Measurements from ENCODE around the gene SLC24A4.

The SLC24A4 gene

DNA sequence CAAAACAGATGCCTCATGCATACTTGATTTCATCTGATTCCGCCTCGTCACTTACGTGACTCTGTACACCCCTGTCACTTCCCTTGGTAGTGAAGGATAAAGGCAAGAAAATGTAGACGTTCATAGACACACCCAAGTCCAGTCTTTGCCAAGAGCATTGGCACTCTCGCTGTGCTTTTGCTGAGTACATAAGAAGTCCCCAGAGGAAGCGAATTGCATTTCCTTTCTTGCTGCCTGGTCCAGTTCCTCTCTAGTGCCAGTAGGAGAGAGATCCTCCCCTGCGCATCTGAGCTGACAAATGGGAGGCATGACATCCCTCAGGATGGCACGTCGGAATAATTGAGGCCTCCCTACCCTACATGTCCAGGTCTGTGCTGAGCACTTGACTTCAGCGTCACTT is 169.3 kb downstream of the SLC24A4 start (continued):
- TF ChIP-seq ZNF274 (IDR thresholded peaks at IDR 0.05; ENCODE audit: low read length) (no peak), ZNF274 (tag by site-specific recombination; IDR thresholded peaks at IDR 0.05; ENCODE audit: borderline replicate concordance) (no peak), EGR2 (tag by site-specific recombination; IDR thresholded peaks at IDR 0.05; ENCODE audit: low read depth) (no peak)

DNA sequence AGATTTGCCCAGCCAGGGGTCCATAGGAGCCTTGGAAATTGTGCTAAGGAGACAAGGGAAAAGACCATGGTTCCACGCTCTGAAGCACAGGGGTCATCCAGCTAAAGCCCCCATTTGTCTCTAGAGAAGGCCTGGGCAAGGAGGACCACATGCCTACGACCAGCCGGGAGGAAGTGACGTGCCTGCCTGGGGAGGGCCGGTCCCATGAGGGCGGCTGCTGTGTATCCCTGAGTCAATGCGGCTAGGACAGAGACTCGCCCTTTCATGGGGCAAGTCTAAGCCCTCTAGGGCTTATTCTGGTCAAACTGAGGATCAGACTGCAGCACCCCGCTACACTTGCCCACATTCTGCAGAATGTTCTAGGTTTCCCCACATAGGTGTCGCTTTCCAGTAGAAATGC is 170.1 kb downstream of the SLC24A4 start:
- Histone ChIP-seq H3K27ac (ENCODE audit: extremely low read depth, low read depth, low read length) (no peak overlapping the region), H3K4me3 (ENCODE audit: low read depth, low read length) (no peak overlapping the region), H3K4me1 (ENCODE audit: control insufficient read depth, insufficient read depth, low read length) (no peaks in the 10 kb centered on the region), H3K9me3 (ENCODE audit: control insufficient read depth, insufficient read depth, low read depth, low read length) (no peaks in the 10 kb centered on the region), H3K36me3 (ENCODE audit: control insufficient read depth in 2 of 2, insufficient read depth in 1 of 2, low read length in 2 of 2) (no peaks in the 10 kb centered on the region)
- TF ChIP-seq ZNF23 (tag by site-specific recombination; IDR thresholded peaks at IDR 0.05; ENCODE audit: borderline replicate concordance), result no peak
- TF ChIP-seq, protein P1, sequence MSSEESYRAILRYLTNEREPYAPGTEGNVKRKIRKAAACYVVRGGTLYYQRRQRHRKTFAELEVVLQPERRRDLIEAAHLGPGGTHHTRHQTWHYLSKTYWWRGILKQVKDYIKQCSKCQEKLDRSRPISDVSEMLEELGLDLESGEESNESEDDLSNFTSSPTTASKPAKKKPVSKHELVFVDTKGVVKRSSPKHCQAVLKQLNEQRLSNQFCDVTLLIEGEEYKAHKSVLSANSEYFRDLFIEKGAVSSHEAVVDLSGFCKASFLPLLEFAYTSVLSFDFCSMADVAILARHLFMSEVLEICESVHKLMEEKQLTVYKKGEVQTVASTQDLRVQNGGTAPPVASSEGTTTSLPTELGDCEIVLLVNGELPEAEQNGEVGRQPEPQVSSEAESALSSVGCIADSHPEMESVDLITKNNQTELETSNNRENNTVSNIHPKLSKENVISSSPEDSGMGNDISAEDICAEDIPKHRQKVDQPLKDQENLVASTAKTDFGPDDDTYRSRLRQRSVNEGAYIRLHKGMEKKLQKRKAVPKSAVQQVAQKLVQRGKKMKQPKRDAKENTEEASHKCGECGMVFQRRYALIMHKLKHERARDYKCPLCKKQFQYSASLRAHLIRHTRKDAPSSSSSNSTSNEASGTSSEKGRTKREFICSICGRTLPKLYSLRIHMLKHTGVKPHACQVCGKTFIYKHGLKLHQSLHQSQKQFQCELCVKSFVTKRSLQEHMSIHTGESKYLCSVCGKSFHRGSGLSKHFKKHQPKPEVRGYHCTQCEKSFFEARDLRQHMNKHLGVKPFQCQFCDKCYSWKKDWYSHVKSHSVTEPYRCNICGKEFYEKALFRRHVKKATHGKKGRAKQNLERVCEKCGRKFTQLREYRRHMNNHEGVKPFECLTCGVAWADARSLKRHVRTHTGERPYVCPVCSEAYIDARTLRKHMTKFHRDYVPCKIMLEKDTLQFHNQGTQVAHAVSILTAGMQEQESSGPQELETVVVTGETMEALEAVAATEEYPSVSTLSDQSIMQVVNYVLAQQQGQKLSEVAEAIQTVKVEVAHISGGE (tag by site-specific recombination; conservative IDR thresholded peaks at IDR 0.05; ENCODE audit: low read depth), result no peak
- TF ChIP-seq ZNF560 (tag by site-specific recombination; IDR thresholded peaks at IDR 0.05; ENCODE audit: borderline replicate concordance), result no peak
- no peak for TF ChIP-seq ZNF239 (tag by site-specific recombination; IDR thresholded peaks at IDR 0.05)
- TF ChIP-seq ZNF558 (tag by site-specific recombination; IDR thresholded peaks at IDR 0.05), result no peak
- TF ChIP-seq ZNF16 (tag by site-specific recombination; IDR thresholded peaks at IDR 0.05; ENCODE audit: low read depth), result no peak
- TF ChIP-seq SALL2 (tag by site-specific recombination; IDR thresholded peaks at IDR 0.05; ENCODE audit: borderline replicate concordance), result no peak
- TF ChIP-seq ZNF629 (tag by site-specific recombination; IDR thresholded peaks at IDR 0.05), result no peak
- TF ChIP-seq ZNF677 (tag by site-specific recombination; IDR thresholded peaks at IDR 0.05), result no peak
- TF ChIP-seq BCL11B (tag by site-specific recombination; IDR thresholded peaks at IDR 0.05; ENCODE audit: low read depth), result no peak
- TF ChIP-seq, protein P2, sequence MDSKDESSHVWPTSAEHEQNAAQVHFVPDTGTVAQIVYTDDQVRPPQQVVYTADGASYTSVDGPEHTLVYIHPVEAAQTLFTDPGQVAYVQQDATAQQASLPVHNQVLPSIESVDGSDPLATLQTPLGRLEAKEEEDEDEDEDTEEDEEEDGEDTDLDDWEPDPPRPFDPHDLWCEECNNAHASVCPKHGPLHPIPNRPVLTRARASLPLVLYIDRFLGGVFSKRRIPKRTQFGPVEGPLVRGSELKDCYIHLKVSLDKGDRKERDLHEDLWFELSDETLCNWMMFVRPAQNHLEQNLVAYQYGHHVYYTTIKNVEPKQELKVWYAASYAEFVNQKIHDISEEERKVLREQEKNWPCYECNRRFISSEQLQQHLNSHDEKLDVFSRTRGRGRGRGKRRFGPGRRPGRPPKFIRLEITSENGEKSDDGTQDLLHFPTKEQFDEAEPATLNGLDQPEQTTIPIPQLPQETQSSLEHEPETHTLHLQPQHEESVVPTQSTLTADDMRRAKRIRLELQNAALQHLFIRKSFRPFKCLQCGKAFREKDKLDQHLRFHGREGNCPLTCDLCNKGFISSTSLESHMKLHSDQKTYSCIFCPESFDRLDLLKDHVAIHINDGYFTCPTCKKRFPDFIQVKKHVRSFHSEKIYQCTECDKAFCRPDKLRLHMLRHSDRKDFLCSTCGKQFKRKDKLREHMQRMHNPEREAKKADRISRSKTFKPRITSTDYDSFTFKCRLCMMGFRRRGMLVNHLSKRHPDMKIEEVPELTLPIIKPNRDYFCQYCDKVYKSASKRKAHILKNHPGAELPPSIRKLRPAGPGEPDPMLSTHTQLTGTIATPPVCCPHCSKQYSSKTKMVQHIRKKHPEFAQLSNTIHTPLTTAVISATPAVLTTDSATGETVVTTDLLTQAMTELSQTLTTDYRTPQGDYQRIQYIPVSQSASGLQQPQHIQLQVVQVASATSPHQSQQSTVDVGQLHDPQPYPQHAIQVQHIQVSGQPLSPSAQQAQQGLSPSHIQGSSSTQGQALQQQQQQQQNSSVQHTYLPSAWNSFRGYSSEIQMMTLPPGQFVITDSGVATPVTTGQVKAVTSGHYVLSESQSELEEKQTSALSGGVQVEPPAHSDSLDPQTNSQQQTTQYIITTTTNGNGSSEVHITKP (tag by site-specific recombination; IDR thresholded peaks at IDR 0.05), result no peak
- TF ChIP-seq ZNF600 (tag by site-specific recombination; IDR thresholded peaks at IDR 0.05), result no peak
- TF ChIP-seq, protein P3, sequence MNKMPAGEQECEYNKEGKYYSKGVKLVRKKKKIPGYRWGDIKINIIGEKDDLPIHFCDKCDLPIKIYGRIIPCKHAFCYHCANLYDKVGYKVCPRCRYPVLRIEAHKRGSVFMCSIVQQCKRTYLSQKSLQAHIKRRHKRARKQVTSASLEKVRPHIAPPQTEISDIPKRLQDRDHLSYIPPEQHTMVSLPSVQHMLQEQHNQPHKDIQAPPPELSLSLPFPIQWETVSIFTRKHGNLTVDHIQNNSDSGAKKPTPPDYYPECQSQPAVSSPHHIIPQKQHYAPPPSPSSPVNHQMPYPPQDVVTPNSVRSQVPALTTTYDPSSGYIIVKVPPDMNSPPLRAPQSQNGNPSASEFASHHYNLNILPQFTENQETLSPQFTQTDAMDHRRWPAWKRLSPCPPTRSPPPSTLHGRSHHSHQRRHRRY (tag by site-specific recombination; IDR thresholded peaks at IDR 0.05), result no peak
- no peak for TF ChIP-seq ZSCAN30 (tag by site-specific recombination; IDR thresholded peaks at IDR 0.05)
- TF ChIP-seq SCRT2 (tag by site-specific recombination; IDR thresholded peaks at IDR 0.05), result no peak
- CTCF ChIA-PET, result no interaction called here
- POLR2A ChIA-PET, result no interaction called here

Data from HEK293 (cell line).